Measurements from ENCODE around the gene DIDO1.

DIDO1 gene

DNA sequence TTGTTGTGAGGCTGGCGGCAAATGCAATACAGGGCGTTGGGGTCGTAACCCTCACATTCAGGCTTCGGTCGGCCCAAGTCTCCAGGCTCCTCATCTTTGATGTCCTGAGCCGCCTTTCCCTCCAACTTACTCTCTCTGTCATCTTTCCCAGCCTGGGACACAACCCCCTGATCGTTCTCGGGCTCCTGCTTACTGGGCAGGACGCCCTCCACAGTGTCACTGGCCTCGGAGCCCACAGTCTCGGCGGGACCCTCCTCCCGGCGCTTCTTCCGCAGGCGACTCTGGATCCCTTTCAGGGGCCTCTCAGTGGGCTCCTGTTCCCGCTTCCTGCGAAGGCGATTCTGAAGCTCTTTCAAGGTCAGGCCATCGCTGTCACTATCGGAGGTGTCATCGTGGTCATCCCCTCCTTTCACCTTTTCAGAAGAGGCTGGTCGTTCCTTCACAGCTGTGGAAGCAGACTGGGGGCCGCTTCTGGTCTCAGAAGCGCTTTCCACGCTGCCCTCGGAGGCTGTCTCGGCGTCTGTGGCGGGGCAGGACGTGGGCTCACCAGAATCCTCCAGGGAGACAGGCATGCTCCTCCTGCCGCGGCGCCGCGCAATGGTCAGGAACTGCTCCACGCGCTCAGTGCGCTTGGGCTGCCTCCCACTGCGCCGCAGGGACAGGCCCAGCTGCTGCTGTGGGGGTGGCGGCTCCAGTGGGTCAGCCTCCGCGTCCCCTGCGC, 15.4 kb downstream of the DIDO1 start:
- no peak for DNase-seq (ENCODE audit: low spot score)

DNA sequence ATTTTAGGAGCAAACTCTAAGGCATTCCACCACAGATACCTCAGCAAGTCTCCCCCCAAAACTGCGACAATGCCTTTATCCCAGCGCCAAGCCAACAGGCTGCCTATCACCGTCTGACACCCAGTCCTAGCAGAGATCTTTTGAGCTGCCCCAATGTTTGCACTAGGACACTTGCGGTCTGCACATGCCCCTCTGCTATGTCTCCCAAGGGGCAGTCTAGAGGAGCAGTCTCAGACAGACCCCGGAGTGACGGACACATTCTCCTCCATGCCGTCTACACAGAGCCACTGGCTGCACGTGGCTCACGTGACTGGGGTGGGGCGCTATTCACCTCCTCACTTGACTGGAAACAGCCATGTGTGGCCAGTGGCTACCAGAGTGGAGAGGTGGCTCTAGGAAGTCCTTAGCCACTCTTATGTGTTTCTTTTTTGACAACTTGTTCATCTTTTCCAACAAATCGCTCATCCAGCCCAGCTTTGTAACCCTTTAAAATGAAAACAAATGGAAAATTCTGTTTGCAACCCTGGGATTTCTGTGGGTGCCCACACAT, 16.0 kb downstream of the DIDO1 start:
- DNase-seq (ENCODE audit: low spot score): no peak

- DNase-seq (ENCODE audit: low spot score): no peak
Observed at GRCh38 chr20:62908971-62909791, 17.1 kb downstream of the DIDO1 start.

DNA sequence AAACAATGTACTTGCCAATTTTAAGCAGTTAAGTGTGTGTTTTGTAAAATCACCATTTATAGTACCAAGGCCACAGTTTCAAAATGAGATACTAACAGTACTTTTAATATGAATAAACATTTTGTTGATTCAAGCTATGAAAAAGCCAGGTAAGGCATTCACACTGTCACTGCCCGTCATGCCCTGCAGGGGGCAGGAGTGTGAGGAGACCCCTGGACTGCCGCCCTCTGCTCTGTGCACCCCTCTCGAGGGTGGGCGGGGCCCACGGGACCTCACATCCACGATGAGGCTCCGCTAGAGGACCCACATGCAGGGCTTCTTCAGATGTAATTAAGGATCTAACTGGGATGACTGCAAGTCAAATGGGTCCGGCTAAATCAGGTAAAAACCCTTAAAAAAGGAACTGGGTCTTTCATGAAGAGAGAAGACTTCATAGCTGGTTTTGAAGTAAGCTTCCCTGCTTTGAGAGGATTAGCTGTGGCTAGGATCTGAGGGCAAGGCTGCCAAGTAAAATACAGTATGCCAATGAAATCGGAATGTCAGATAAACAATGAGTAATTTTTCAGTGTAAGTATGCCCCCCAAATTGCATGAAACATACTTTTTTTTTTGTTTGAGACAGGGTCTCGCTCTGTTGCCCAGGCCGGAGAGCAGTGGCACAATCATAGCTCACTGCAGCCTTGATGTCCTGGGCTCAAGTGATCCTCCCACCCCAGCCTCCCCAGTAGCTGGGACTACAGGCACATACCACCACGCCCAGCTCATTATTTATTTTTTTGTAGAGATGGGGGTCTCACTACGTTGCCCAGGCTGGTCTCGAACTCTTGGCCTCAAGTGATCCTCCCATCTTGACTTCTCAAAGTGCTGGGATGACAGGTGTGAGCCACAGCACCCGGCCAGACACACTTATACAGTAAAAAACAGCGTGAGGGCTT, 18.7 kb downstream of the DIDO1 start:
- no peak for DNase-seq (ENCODE audit: low spot score)

GRCh38 chr20:62906647-62907375, 19.5 kb downstream of the DIDO1 start:
- no peak for DNase-seq (ENCODE audit: low spot score)

GRCh38 chr20:62906209-62906608, 20.1 kb downstream of the DIDO1 start:
- no peak for DNase-seq (ENCODE audit: low spot score)

DNA sequence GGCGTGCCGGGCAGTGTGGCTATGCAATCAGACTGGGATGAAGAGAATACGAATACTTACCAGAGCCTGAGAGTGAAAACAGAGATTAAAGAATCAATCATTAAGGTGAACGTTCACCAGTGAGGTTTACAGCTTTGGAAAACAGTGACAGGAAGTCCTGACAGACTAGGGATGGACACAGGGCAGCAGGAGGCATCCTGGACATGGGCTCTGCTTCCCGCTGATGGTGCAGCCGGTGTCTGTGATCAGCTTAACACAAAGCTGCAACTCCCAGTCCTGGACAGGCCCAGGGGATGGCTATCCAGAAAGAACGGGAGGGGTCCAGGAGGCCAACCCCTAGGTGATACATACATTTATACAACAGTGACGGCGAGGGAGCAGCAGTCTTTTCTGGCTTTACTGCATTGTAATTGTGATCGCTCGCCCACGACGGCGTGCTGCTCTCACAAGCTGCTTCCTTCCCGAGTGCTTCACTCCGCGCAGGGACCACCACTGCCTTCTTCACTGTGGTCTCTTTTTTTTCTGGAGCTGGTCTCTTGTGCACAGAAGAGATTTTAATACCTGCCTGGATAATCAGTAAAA, 20.7 kb downstream of the DIDO1 start:
- DNase-seq (ENCODE audit: low spot score): no peak

DNA sequence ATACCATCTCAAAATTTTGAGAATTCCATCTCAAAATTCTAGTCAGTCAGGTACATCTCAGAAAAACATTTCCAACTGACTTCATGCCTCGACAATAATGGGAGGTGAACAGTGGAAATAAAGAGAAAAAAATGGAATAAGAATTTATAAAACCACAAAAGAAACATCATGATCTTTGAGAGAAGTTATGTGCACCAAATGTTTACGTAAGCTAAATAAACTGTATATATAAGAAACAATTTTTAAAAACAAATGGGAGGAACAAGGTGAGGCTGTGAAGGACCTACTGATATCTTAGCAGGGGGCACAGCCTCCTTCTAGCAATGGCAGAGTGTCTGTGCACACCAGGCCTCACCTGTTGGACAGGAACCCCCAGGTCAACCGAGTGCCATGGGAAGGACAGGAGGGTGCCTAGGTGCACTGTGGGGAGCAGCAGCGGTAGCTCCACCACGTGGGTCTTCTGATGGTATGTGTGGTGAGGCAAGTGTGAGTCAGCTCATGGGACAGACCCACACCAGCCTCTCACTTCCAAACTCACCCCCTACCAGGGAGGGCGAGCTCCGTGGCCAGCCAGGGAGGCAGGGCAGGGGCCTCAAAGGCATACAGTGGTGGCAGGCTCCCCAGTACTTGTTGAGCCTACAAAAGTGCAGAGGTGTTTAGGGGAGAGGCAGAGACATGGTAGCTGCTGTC, 23.2 kb downstream of the DIDO1 start:
- no peak for DNase-seq (ENCODE audit: low spot score)

- no peak for DNase-seq (ENCODE audit: low spot score)
Observed at GRCh38 chr20:62901891-62902290, 24.4 kb downstream of the DIDO1 start.

GRCh38 chr20:62900692-62901584, 25.4 kb downstream of the DIDO1 start:
- no peak for DNase-seq (ENCODE audit: low spot score)

GRCh38 chr20:62900052-62900691, 26.1 kb downstream of the DIDO1 start:
- DNase-seq (ENCODE audit: low spot score): peak; percentile 54

- no peak for DNase-seq (ENCODE audit: low spot score)
Observed at GRCh38 chr20:62899633-62900051, 26.7 kb downstream of the DIDO1 start.

DNA sequence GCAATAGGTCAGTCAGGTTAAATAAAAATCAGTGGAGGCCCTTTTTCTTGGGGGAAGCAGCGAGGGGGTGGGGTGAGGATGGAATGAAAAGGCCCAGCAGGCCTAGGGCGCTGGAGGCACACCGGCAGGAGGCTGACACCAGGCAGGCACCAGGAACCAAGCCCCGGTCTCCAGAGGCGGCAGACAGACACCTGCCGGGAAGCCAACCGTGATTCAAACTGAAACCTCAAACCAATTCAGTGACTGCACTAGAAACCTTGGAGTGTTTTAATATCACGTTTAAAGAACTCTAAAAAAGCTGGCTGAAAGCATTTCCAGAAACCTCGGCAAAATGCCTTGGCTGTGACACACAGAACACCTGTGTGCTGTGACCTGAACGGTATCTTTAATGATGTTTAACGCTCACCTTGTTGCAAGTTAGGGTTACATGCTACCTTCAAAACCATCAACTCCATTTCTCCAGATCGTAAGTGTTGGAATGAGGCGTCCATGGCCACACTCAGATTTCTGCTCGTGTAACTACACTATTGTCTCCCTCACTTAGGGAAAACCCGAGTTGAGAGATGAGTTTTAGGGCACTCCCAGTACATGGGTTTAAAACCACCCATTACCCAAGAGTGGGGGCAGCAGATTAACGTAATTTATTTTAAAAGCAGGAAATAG, 27.2 kb downstream of the DIDO1 start:
- DNase-seq (ENCODE audit: low spot score): no peak

GRCh38 chr20:62898093-62898964, 28.0 kb downstream of the DIDO1 start:
- DNase-seq (ENCODE audit: low spot score): no peak

DNA sequence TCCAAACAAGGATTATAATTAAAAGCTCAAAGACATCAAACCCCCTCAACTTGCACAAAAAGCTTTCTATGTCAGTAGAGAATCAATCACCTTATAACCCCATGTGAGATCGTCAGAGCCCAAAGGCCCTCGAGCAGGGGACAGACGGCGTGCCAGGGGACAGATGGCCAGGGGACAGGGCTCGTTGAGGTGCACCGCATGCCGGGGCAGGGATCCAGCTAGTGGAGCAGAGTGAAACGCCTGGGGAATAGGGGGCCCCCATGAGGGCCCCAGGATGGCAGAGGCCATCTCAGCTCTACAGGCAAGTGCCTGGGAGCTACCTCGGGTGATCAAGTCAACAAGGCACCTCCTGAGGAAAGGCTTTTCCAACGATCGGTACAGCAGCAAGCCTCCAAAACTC, 28.6 kb downstream of the DIDO1 start:
- DNase-seq (ENCODE audit: low spot score): no peak

DNA sequence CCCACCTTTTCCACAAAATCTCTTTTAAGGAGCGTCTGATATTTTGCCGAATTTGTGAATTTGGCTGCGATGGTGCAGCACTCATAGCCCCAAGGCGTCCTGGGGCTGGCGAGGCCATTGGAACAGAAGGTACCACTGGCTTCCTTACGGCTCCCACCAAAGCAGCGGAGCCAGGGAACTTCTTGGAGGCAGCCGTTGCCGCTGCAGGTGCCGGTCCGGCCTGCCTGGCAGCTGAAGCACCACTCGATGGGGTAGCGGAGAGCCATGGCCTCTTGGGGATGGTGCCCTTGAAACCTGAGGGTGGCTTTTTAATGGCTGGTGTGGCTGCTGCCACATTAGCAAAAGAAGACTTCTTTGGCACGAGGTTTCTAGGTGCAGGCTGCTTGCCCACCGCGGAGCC, 29.8 kb downstream of the DIDO1 start:
- no peak for DNase-seq (ENCODE audit: low spot score)

GRCh38 chr20:62895539-62895938, 30.8 kb downstream of the DIDO1 start:
- DNase-seq (ENCODE audit: low spot score): no peak
